Epithelial cell of proximal tubule (primary cell): ENCODE results near the gene LRRTM4. TPM values are rescaled to one million over a fixed set of nuclear protein-coding genes. Genes with fewer than 3 reads are reported as not detected.
"Not testable (repeated sequence)": the region's sequence is repeated elsewhere in the genome, so short reads cannot be mapped to it uniquely, and the experiment has no call there.

Experiments used
- DNase-seq: peaks from one replicate; pipeline ENCODE4 v3.0.0-alpha.2; 2011; ENCODE audit warnings: low read depth
- H3K4me3 ChIP-seq: 2 replicates; pipeline ENCODE4 v1.5.1; 2011; ENCODE audit warnings: low read depth, mild to moderate bottlenecking, low read length
- total RNA-seq: library from RNA; depleted of rRNA; stranded (reverse); fragments of >200 nt; gene quantifications from 2 replicates; pipeline ENCODE4 v1.2.3, GENCODE V29; 2015
- TF ChIP-seq, protein P1 (sequence below): conservative IDR thresholded peaks from 2 replicates; pipeline ENCODE4 v1.5.1; 2012; ENCODE audit warnings: low read depth, mild to moderate bottlenecking, low read length

The LRRTM4 gene
- total RNA-seq, 1 donor from 2014 or later = not detected

DNA sequence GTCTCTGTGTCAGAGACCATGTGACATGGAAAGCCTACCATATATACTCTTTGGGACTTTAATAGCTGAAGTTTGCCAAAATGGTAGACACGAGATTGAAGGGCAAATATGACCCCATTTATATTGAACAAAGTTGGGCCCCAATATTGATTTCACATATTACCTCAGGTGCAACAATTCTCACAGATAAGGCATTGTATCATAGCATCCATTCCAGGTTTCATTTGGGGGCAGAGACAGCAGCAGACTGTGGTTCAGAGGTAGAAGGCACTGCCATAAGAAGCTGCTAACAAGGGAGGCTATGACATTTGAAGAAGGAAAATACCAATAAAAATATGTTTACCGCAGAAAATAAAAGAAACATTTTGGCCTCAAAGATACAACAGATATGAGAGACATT is 419.2 kb downstream of the LRRTM4 start:
- no peak overlapping the region for H3K4me3 ChIP-seq
- DNase-seq = no peak
- TF ChIP-seq, protein P1, sequence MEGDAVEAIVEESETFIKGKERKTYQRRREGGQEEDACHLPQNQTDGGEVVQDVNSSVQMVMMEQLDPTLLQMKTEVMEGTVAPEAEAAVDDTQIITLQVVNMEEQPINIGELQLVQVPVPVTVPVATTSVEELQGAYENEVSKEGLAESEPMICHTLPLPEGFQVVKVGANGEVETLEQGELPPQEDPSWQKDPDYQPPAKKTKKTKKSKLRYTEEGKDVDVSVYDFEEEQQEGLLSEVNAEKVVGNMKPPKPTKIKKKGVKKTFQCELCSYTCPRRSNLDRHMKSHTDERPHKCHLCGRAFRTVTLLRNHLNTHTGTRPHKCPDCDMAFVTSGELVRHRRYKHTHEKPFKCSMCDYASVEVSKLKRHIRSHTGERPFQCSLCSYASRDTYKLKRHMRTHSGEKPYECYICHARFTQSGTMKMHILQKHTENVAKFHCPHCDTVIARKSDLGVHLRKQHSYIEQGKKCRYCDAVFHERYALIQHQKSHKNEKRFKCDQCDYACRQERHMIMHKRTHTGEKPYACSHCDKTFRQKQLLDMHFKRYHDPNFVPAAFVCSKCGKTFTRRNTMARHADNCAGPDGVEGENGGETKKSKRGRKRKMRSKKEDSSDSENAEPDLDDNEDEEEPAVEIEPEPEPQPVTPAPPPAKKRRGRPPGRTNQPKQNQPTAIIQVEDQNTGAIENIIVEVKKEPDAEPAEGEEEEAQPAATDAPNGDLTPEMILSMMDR = no peak

DNA sequence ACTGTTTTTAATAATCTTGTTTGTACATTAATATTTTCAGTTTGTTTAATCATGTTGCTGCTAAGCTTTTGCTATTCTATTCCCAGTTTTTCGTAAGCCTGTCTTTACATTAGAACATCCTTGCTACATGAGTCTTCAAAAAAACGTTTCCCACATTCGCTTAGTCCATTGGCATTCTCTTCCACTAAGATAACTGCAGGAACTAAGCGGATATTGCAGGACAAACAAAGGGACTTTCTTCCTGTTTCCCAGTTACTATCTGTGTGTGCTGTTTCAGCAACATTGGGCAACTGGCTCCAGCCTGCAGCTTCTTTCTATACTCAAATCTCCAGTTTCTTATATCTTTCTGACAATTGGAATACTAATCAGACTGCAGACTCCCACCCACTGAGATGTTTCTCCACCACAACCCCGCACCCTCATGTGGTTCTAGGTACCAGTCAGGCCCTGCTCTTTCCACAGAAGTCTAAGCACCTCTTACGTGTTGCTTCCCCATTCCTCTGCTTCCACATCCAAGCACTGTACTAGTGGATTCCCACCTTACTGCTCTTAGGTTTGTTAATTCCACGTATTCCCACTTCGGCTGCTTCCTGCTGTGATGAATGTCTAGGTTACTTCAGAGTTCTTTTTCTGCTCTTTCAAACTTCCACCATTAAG is 420.3 kb downstream of the LRRTM4 start:
- no peak for DNase-seq
- TF ChIP-seq, protein P1 = no peak
- H3K4me3 ChIP-seq = no peak overlapping the region

DNA sequence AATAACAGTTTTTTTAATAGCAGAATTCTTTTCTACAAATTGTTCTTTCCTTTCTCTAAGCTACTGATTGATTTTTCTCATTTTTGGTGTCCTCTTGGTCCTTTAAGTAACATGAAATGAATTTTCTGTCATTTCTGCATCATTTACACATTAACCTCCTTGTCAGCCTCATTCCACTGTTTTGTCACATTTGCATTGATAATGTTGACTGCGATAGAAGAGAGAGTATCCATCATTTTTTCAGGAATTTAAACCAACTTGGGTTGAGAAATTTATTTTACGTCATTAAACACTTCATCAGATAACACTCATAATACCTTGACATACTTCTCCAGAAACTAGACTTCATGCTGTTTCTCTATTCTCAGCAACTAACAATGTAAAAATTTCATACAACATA is 422.2 kb downstream of the LRRTM4 start:
- H3K4me3 ChIP-seq = no peak overlapping the region
- TF ChIP-seq, protein P1 = no peak
- no peak for DNase-seq

DNA sequence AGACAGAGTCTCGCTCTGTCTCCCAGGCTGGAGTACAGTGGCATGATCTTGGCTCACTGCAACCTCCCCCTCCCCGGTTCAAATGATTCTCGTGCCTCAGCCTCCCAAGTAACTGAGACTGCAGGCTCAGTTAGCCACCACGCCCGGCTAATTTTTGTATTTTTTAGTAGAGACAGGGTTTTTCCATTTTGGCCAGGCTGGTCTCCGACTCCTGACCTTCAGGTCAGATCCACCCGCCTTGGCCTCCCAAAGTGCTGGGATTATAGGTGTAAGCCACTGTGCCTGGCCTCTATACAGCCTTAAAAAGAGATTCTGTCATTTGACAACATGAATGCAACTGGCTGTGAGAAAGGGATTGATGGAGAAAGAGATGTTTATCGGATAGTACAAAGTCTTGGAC is 426.7 kb downstream of the LRRTM4 start:
- not testable (repeated sequence) for DNase-seq, H3K4me3 ChIP-seq

DNA sequence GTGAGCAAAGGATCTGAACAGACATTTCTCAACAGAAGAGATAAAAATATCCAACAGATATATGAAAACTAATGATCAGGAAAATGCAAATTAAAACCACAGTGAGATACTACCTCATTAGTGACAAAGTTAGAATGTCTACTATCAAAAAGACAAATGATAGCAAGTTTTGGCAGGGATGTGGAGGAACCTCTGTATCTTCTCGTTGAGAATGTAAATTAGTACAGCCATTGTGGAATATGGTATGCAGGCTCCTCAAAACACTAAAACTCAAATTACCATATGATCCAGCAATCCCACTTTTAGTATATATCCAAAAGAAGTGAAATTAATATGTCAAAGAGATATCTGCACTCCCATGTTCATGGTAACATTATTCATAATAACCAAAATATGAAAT is 427.1 kb downstream of the LRRTM4 start:
- no peak overlapping the region for H3K4me3 ChIP-seq
- TF ChIP-seq, protein P1 = no peak
- no peak for DNase-seq

DNA sequence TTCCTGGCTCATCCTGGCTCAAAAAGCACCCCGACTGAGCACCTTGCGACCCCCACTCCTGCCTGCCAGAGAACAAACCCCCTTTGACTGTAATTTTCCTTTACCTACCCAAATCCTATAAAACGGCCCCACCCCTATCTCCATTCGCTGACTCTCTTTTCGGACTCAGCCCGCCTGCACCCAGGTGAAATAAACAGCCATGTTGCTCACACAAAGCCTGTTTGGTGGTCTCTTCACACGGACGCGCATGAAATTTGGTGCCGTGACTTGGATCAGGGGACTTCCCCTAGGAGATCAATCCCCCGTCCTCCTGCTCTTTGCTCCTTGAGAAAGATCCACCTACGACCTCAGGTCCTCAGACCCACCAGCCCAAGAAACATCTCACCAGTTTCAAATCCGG is 433.8 kb downstream of the LRRTM4 start:
- DNase-seq, H3K4me3 ChIP-seq: not testable (repeated sequence)

DNA sequence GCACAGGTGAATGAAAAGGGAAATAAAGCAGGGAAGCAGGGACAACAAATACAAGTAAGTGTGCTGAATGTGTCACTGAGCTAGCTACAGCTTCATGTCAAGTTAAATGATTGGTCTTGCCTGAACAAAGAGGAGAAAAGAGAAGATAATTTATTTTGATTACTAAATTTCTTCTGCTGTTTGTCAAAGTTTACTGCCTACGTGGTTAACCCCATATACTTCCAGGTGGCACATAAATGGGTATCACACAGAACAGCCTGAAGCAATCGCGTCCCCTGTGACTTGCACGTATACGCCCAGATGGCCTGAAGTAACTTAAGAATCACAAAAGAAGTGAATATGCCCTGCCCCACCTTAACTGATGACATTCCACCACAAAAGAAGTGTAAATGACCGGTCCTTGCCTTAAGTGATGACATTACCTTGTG is 434.2 kb downstream of the LRRTM4 start:
- H3K4me3 ChIP-seq = no peak overlapping the region
- no peak for DNase-seq
- TF ChIP-seq, protein P1 = no peak

DNA sequence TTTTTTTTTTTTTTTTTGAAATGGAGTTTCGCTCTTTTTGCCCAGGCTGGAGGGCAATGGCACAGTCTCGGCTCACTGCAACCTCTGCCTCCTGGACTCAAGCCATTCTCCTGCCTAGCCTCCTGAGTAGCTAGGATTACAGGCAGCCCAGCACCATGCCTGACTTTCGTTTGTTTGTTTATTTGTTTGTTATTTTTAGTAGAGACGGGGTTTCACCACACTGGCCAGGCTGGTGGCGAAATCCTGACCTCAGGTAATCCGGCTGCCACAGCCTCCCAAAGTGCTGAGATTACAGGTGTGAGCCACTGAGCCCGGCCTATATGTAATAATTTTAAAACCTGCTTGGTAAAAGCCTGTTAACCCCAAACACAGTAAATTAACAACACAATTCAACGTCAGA is 435.7 kb downstream of the LRRTM4 start:
- TF ChIP-seq, protein P1 = no peak
- no peak for DNase-seq

More for the DNA sequence above, 435.7 kb downstream of the LRRTM4 start:
- no peak overlapping the region for H3K4me3 ChIP-seq
